SJSA1 (cell line): ENCODE measurements around the gene WDR90. TPM values are rescaled to one million over a fixed set of nuclear protein-coding genes. Genes with fewer than 3 reads are reported as not detected.

Experiments used
- total RNA-seq: library from RNA; depleted of rRNA; stranded (reverse); fragments of >200 nt; shearing (Covaris generic); gene quantifications from 2 replicates; pipeline ENCODE4 v1.2.3, GENCODE V29; 2014; rRNA removed

WDR90 gene
- total RNA-seq, 1 experiment from 2014 or later = 12.1 TPM

Other genes starting within 250 kb of the WDR90 start
- 0.69 and 5.8 TPM in 2 replicates for gene DECR2, start 247.5 kb upstream of the WDR90 start, total RNA-seq
- gene RAB11FIP3, start 223.7 kb upstream of the WDR90 start, total RNA-seq = 21.1 and 23.6 TPM in 2 replicates
- 44.4 and 46.1 TPM in 2 replicates for gene CAPN15, start 121.7 kb upstream of the WDR90 start, total RNA-seq
- not detected in 2 replicates for gene PRR35, start 89.0 kb upstream of the WDR90 start, total RNA-seq
- gene NHLRC4, start 82.4 kb upstream of the WDR90 start, total RNA-seq = 0.37 TPM in 1 of 2 replicates, not detected in the other
- gene PIGQ, start 79.4 kb upstream of the WDR90 start, total RNA-seq = 19.6 and 33.8 TPM in 2 replicates
- gene RAB40C, start 59.3 kb upstream of the WDR90 start, total RNA-seq = 10.2 and 17.8 TPM in 2 replicates
- gene WFIKKN1, start 18.4 kb upstream of the WDR90 start, total RNA-seq = 0.39 and 0.41 TPM in 2 replicates
- gene METTL26, start 13.1 kb upstream of the WDR90 start, total RNA-seq = 73.1 and 86.6 TPM in 2 replicates
- 3.0 TPM in 1 of 2 replicates, not detected in the other for gene MCRIP2, start 7.5 kb upstream of the WDR90 start, total RNA-seq
- 51.2 and 64.3 TPM in 2 replicates for gene RHOT2, start 18.8 kb downstream of the WDR90 start, total RNA-seq
- 1.1 and 13.1 TPM in 2 replicates for gene RHBDL1, start 26.3 kb downstream of the WDR90 start, total RNA-seq
- 150 and 253 TPM in 2 replicates for gene STUB1, start 31.0 kb downstream of the WDR90 start, total RNA-seq
- 13.9 and 25.7 TPM in 2 replicates for gene JMJD8, start 35.0 kb downstream of the WDR90 start, total RNA-seq
- 2.1 TPM in 2 replicates for gene WDR24, start 41.0 kb downstream of the WDR90 start, total RNA-seq
- gene FBXL16, start 56.4 kb downstream of the WDR90 start, total RNA-seq = 0.13 TPM in 1 of 2 replicates, not detected in the other
- gene METRN, start 65.8 kb downstream of the WDR90 start, total RNA-seq = 75.5 and 99.3 TPM in 2 replicates
- gene ANTKMT, start 71.8 kb downstream of the WDR90 start, total RNA-seq = 43.7 and 95.5 TPM in 2 replicates
- gene CCDC78, start 77.1 kb downstream of the WDR90 start, total RNA-seq = 0.26 TPM in 1 of 2 replicates, not detected in the other
- gene HAGHL, start 77.7 kb downstream of the WDR90 start, total RNA-seq = 7.8 and 16.6 TPM in 2 replicates
- gene CIAO3, start 91.6 kb downstream of the WDR90 start, total RNA-seq = 24.2 and 27.4 TPM in 2 replicates
- gene MSLN, start 111.4 kb downstream of the WDR90 start, total RNA-seq = not detected in 2 replicates
- gene RPUSD1, start 139.0 kb downstream of the WDR90 start, total RNA-seq = 35.7 and 46.5 TPM in 2 replicates
- 25.4 and 30.6 TPM in 2 replicates for gene CHTF18, start 139.3 kb downstream of the WDR90 start, total RNA-seq
- gene GNG13, start 151.4 kb downstream of the WDR90 start, total RNA-seq = not detected in 2 replicates